GM19351 (cell line): Measurements from ENCODE around the gene SLC16A5.

ENCODE experiments used
- ATAC-seq: cut with Tn5 transposase; IDR thresholded peaks from one replicate; pipeline ENCODE4 v1.9.1; 2021; ENCODE audit warnings: mild to moderate bottlenecking, moderate library complexity; ENCODE audit not compliant: unreplicated experiment

SLC16A5 gene

GRCh38 chr17:75155191-75155601, 67.4 kb downstream of the SLC16A5 start:
- ATAC-seq, result no peak
